Suppressor macrophage treated with lipopolysaccharide for 1 hour (primary cell): ENCODE measurements around the gene ASCL2.
A peak's percentile ranks its signal among the peaks of the same experiment; 100 is the strongest.

Experiments
- DNase-seq, 3 donors: peaks; one replicate each; pipeline ENCODE4 v3.0.0-alpha.2; 2020 to 2022

ASCL2 gene

GRCh38 chr11:2307501-2308331, 37.3 kb upstream of the ASCL2 start:
- DNase-seq, result no peak

DNA sequence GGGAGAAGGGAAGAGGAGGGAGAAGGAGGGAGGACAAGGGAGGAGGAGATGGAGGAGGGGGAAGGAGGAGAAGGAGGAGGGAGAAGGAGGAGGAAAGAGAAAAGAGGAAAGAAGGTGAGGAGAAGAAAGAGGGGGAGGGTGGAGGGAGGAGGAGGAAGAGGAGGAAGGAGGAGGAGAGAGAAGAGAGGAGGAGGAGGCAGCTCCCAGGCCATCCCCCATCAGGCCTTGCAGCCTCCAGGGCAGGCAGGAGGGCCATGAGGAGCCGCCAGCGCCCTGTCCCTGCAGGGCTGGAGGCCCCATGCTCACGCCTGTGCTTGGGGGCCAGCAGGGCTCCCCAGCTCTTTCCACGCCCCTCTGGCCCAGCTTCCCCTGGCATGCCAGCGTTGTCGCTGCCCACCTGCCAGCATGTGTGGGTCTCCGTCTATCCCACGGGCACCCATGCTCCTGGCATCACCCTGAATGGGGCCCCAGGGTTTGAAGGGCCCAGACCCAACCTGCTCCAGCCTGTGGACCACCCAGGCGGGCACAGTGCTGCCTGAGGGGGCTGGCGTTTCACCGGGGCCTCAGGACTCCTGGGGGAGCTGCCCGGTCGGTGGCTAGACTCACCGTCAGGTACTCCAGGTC, 36.6 kb upstream of the ASCL2 start:
- DNase-seq, result no peak

DNA sequence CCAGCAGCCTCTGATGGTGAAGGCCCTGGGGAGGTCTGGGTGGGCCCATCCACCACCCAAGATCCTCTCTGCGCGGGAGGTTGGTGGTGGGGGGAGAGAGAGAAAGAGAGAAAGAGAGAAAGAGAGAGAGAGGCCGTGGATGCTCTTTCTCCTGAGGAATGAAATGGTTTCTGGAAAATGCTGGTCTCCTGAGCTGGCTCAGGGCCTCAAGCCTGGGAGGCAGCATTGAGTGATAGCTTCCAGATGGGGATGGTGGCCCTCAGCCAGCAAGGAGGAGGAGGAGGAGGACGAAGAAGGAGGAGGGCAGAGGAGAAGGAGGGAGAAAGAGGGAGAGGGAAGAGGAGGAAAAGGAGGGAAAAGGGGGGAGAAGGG, 36.0 kb upstream of the ASCL2 start:
- DNase-seq, result no peak

GRCh38 chr11:2305788-2306451, 35.5 kb upstream of the ASCL2 start:
- DNase-seq, result no peak

GRCh38 chr11:2305140-2305778, 34.9 kb upstream of the ASCL2 start:
- peak; percentile 85 to 95 (median 89) for DNase-seq

GRCh38 chr11:2304506-2305139, 34.2 kb upstream of the ASCL2 start:
- no peak for DNase-seq

- DNase-seq, result no peak
Observed at GRCh38 chr11:2303627-2304505, 33.5 kb upstream of the ASCL2 start.

GRCh38 chr11:2302896-2303626, 32.7 kb upstream of the ASCL2 start:
- DNase-seq, result peak; percentile 49 to 55 (median 52)

DNA sequence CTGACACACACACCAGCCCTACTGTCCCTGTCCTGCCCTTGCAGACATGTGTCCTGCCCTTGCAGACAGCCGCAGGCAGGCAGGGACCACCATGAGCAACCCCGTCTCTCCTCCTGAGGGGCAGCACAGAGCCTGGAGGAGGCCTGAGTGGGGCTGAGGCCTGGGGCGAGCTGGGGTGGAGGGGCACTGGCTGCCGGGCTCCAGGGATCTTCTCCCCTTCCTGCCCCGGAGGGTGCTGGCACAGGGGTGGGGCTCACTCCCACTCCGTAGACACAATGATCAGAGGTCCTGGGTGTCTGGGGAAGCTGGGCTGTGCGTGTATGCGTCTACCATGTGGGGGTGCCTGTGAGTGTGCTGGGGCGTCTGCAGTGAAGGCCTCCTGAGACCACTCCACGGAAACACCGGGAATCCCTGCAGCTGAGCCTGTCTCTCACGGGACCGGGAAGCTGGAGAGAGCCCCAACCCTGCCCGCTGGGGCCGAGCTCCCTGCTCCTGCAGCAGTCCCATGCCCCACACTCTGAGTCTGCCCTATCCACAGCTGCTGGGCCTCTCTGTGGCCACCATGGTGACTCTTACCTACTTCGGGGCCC, 32.0 kb upstream of the ASCL2 start:
- peak; percentile 52 to 60 (median 53) for DNase-seq

DNA sequence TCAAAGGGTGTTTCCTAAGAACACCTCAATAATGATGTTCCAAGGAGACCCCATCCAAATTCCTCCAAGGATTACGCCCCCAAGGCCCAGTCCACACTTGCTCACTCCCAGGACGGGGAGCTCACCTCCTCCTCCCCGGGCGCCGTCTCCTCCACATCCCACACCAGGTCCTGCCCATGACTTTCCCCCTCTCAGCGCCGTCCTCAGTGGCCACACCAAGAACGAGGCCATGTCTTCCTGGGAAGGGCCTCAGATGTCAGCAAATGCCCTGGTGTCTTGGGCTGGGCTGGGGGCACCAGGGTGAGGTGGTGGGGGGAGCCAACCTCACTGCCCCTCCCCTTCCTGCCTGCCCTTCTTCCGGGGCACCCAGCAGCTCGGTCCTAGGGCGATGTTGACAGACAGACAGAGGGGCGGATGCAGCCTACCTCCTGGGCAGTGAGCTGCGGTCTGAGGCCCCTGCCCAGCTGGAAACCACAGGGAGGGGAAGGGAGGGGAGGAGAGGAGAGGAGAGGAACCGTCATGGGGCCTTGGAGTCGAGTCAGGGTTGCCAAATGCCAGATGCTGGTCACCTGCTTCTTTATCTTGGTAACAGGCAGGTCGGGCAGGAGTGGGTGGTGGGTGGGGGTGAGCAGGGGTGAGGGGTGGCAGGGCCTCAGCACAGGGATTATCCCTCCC, 31.4 kb upstream of the ASCL2 start, which contains the start of the genes C11orf21 and TSPAN32:
TSS of gene C11orf21 (minus strand) at position 288 of the 675 bp plus-strand sequence. CDS start at position 178, 110 bp downstream.
TSS of gene TSPAN32 (plus strand) at position 383 of the 675 bp plus-strand sequence. CDS start at position 520, 137 bp downstream.
- peak; percentile 71 to 79 (median 71) for DNase-seq

DNA sequence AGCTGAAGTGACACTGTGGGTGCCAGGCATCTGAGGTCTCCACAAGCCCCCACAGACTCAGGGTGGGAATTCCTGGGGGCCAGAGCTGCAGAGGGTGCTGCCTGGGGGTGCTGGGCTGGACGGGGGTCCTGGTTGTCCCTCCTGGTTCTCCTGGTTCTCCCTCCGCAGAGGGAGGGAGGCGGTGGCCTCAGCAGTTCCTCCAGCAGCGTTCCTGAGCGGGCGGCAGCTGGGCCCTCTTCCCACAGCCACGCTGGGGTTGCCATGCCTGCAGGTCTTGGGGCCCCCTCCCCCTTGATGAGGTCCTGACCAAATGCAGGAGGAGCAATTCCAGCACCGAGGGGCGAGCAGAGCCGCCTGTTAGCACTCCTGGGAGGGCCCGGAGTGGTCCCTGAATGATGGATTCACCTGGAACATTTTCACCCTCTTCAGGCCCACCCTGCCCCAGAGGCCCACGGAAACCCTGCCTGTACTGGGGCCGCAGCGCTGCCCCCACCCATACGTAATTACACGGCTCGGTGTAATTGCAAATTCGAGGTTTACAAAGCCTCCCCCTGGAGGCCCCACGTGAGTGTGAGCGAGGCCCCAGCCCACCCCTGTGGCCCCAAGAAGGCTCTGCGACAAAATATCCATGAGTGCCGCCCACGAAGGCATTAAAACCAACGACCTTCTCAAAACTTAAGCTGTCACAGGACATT, 30.7 kb upstream of the ASCL2 start:
- peak in 2 of 3 donors; percentile 35 to 52 for DNase-seq

DNA sequence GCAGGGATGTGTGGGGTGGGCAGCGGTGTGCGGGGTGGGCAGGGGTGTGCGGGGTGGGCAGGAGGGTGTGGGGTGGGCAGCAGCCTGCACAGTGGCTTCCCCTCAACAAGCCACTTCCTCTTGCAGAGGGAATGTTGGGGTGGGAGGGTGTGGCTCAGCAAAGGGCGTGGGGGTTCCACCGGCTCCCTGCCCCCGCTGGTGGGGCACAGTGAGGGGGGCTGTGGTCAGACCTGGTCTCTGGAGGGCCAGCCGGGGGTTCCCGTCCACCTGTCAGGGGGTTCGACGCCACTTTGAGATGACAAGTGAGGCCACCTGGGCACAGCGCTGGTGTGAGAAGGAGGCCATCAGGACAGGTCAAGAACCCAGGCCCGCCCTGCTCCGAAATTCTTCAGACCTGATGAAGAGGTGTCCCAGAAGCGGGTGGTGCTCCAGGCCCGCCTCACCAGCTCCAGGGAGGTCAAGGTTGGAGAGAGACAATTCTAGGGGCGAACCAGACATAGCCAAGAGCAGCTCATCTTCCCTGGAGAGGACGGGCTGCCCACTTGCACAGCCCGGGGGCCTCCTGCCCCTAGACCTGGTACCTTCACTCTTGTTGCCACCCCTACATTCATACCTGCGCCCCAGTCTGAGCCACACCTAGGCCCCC, 30.0 kb upstream of the ASCL2 start:
- DNase-seq, result peak in 2 of 3 donors; percentile 27 to 39

- DNase-seq, result no peak
Observed at GRCh38 chr11:2299773-2300172, 29.4 kb upstream of the ASCL2 start.

GRCh38 chr11:2298795-2299761, 28.7 kb upstream of the ASCL2 start:
- DNase-seq, result no peak

GRCh38 chr11:2298131-2298794, 27.9 kb upstream of the ASCL2 start:
- no peak for DNase-seq

- DNase-seq, result no peak
Observed at GRCh38 chr11:2297623-2298030, 27.2 kb upstream of the ASCL2 start.
